ENCODE measurements around the gene CENPF.

DNA sequence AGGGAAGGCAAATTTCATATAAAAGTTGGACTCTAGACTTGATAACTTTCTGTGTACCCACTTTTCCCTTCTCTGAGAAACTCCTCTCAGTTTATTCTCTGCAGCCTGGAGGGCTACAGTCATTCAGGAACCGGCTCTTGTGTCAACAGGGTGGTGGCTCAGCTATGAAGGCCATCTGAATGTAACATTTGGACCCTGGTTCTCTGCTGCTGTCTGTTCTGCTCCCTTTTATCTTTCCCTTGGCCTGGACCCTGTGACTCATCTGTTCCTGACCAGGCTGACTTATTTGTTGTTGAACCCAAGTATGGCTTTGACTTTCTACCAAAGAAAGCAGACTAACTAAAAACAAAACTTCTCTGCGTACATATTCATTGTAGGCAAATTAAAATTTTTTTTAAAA is 75.4 kb downstream of the CENPF start:
- TF ChIP-seq, protein P1, sequence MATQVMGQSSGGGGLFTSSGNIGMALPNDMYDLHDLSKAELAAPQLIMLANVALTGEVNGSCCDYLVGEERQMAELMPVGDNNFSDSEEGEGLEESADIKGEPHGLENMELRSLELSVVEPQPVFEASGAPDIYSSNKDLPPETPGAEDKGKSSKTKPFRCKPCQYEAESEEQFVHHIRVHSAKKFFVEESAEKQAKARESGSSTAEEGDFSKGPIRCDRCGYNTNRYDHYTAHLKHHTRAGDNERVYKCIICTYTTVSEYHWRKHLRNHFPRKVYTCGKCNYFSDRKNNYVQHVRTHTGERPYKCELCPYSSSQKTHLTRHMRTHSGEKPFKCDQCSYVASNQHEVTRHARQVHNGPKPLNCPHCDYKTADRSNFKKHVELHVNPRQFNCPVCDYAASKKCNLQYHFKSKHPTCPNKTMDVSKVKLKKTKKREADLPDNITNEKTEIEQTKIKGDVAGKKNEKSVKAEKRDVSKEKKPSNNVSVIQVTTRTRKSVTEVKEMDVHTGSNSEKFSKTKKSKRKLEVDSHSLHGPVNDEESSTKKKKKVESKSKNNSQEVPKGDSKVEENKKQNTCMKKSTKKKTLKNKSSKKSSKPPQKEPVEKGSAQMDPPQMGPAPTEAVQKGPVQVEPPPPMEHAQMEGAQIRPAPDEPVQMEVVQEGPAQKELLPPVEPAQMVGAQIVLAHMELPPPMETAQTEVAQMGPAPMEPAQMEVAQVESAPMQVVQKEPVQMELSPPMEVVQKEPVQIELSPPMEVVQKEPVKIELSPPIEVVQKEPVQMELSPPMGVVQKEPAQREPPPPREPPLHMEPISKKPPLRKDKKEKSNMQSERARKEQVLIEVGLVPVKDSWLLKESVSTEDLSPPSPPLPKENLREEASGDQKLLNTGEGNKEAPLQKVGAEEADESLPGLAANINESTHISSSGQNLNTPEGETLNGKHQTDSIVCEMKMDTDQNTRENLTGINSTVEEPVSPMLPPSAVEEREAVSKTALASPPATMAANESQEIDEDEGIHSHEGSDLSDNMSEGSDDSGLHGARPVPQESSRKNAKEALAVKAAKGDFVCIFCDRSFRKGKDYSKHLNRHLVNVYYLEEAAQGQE (IDR thresholded peaks at IDR 0.05; ENCODE audit: low read depth): no peak
- TF ChIP-seq, protein P2, sequence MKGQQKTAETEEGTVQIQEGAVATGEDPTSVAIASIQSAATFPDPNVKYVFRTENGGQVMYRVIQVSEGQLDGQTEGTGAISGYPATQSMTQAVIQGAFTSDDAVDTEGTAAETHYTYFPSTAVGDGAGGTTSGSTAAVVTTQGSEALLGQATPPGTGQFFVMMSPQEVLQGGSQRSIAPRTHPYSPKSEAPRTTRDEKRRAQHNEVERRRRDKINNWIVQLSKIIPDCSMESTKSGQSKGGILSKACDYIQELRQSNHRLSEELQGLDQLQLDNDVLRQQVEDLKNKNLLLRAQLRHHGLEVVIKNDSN (IDR thresholded peaks at IDR 0.05): no peak
- TF ChIP-seq YY1 (IDR thresholded peaks at IDR 0.05; ENCODE audit: low read depth): no peak
- no peak for TF ChIP-seq TAF1 (IDR thresholded peaks at IDR 0.05; ENCODE audit: low read depth)
- no peak for TF ChIP-seq NFIC (IDR thresholded peaks at IDR 0.05)
- TF ChIP-seq RAD21 (IDR thresholded peaks at IDR 0.05; ENCODE audit: low read depth): no peak
- TF ChIP-seq EP300 (IDR thresholded peaks at IDR 0.05; ENCODE audit: borderline replicate concordance): no peak
- TF ChIP-seq, protein P3, sequence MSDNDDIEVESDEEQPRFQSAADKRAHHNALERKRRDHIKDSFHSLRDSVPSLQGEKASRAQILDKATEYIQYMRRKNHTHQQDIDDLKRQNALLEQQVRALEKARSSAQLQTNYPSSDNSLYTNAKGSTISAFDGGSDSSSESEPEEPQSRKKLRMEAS (IDR thresholded peaks at IDR 0.05): no peak

Data from Ishikawa (cell line).